Endothelial cell of umbilical vein (primary cell): Measurements from ENCODE around the gene SAV1. TPM values are rescaled to one million over a fixed set of nuclear protein-coding genes. Genes with fewer than 3 reads are reported as not detected.

Source experiments
- BruUV-seq: library from RNA; stranded (reverse); fragments of 400-500 nt; replicated peaks from 2 replicates; lab custom pipeline; 2021; lab: Mats Ljungman, UMichigan
- CTCF ChIA-PET: fragments of 300-600, 350-600 bp; sonication (Branson Sonifier 250); formaldehyde crosslinking; loops from one replicate; lab custom pipeline; 2021; ENCODE audit warnings: antibody characterized with exemption, inconsistent platforms; lab: Charles Lee
- POLR2A ChIA-PET: fragments of 300-600, 350-600 bp; sonication (Branson Sonifier 250); formaldehyde crosslinking; loops from one replicate; lab custom pipeline; 2021; ENCODE audit warnings: antibody characterized with exemption, inconsistent platforms; lab: Charles Lee
- DNase-seq: peaks from one replicate; pipeline ENCODE4 v3.0.0-alpha.2; 2011; ENCODE audit warnings: low read depth, low spot score
- FAIRE-seq: peaks from 2 replicates; lab custom pipeline; 2011; peaks lifted over from hg19 to GRCh38; lab: Jason Lieb, UNC
- H2AFZ ChIP-seq: 2 replicates; pipeline ENCODE4 v1.6.0; 2012; ENCODE audit warnings: low read depth, low read length, control low read depth, inconsistent platforms
- H3K27ac ChIP-seq: 2 replicates; pipeline ENCODE4 v1.5.1; 2011; ENCODE audit warnings: low read depth, mild to moderate bottlenecking, control low read depth, low read length, moderate library complexity; ENCODE audit not compliant: insufficient read depth
- H3K27me3 ChIP-seq, 2 experiments: 2 replicates each; pipeline versions ENCODE4 v1.6.0 to v1.6.1; 2011; ENCODE audit warnings: low read length in 2 of 2, mixed read lengths in 1 of 2; ENCODE audit not compliant: control insufficient read depth in 2 of 2, insufficient read depth in 2 of 2
- H3K36me3 ChIP-seq, 2 experiments: 2 replicates in 1 of 2; 3 replicates in 1 of 2; pipeline ENCODE4 v1.5.1; 2011; ENCODE audit warnings: low read length in 2 of 2, mild to moderate bottlenecking in 1 of 2, moderate library complexity in 1 of 2; ENCODE audit not compliant: control insufficient read depth in 2 of 2, insufficient read depth in 2 of 2; ENCODE audit errors: extremely low read depth in 1 of 2
- H3K4me1 ChIP-seq: 3 replicates; pipeline ENCODE4 v1.5.1; 2011; ENCODE audit warnings: mild to moderate bottlenecking, low read length; ENCODE audit not compliant: control insufficient read depth, insufficient read depth; ENCODE audit errors: extremely low read depth
- H3K4me2 ChIP-seq: 2 replicates; pipeline ENCODE4 v1.6.1; 2011; ENCODE audit warnings: low read length, control low read depth, mixed read lengths; ENCODE audit not compliant: insufficient read depth
- H3K4me3 ChIP-seq, 3 experiments: fragments of 200-600 bp in 1 of 3; sonication (generic), shearing (Covaris generic) in 1 of 3; replicated peaks in 1 of 3; 2 replicates each; pipeline ENCODE4 v1.5.1; 2011 to 2016; ENCODE audit warnings: control low read depth in 3 of 3, low read length in 3 of 3, mild to moderate bottlenecking in 2 of 3, inconsistent platforms in 1 of 3, low read depth in 1 of 3, moderate library complexity in 1 of 3; ENCODE audit not compliant: insufficient read depth in 1 of 3
- H3K79me2 ChIP-seq: 2 replicates; pipeline ENCODE4 v1.6.0; 2012; ENCODE audit warnings: low read length, inconsistent platforms; ENCODE audit not compliant: control insufficient read depth, insufficient read depth
- H3K9ac ChIP-seq: replicated peaks from 2 replicates; pipeline ENCODE3; 2011; ENCODE audit warnings: low read length, control low read depth; ENCODE audit not compliant: insufficient read depth; ENCODE audit errors: extremely low read depth
- H3K9me1 ChIP-seq: replicated peaks from 3 replicates; pipeline ENCODE4 v1.6.0; 2011; ENCODE audit warnings: mild to moderate bottlenecking, low read length; ENCODE audit not compliant: control insufficient read depth, insufficient read depth; ENCODE audit errors: extremely low read depth
- H3K9me3 ChIP-seq: replicated peaks from 2 replicates; pipeline ENCODE4 v1.5.1; 2012; ENCODE audit warnings: low read length, inconsistent platforms; ENCODE audit not compliant: control insufficient read depth, insufficient read depth
- H4K20me1 ChIP-seq: replicated peaks from 2 replicates; pipeline ENCODE3; 2011; ENCODE audit warnings: mild to moderate bottlenecking, low read length; ENCODE audit not compliant: control insufficient read depth, insufficient read depth; ENCODE audit errors: extremely low read depth
- FOS ChIP-seq: IDR thresholded peaks from 2 replicates; pipeline ENCODE4 v1.6.1; 2011; ENCODE audit warnings: mild to moderate bottlenecking, low read length, moderate library complexity, borderline replicate concordance; ENCODE audit not compliant: insufficient read depth
- GATA2 ChIP-seq: IDR thresholded peaks from 2 replicates; pipeline ENCODE4 v1.7.0; 2011; ENCODE audit warnings: low read depth, mild to moderate bottlenecking, moderate library complexity, mixed read lengths, low read length; ENCODE audit not compliant: insufficient read length, insufficient read depth
- MYC ChIP-seq: IDR thresholded peaks from one replicate; pipeline ENCODE4 v1.6.1; 2011; ENCODE audit warnings: mild to moderate bottlenecking, low read depth, low read length
- POLR2AphosphoS5 ChIP-seq: IDR thresholded peaks from 2 replicates; pipeline ENCODE4 v1.6.1; 2012; ENCODE audit warnings: low read depth, mild to moderate bottlenecking, control low read depth, low read length, moderate library complexity; ENCODE audit not compliant: insufficient read depth
- dilution Hi-C: fragments of 300-500 bp; cut with MboI; formaldehyde crosslinking; loops from one replicate; pipeline ENCODE4 v1.15.0; 2019; ENCODE audit warnings: low sequenced_read_pairs; ENCODE audit not compliant: extremely low pct_ligation_motif_present
- intact Hi-C: fragments of 100-400 bp; cut with micrococcal nuclease; formaldehyde crosslinking; loops from one replicate; pipeline ENCODE4 v1.10.0; 2022
- polyA plus RNA-seq, 4 experiments: library from polyadenylated mRNA; depleted of rRNA in 3 of 4; stranded (reverse) in 3 of 4; unstranded in 1 of 4; fragments of >200 nt; gene quantifications; 2 replicates each; pipeline versions ENCODE4 v1.2.1 to v1.2.3, GENCODE V29; 2011 to 2012; ENCODE audit warnings: missing spikeins in 1 of 4
- total RNA-seq: library from RNA; stranded (reverse); gene quantifications from 2 replicates; pipeline ENCODE4 v1.2.3, GENCODE V29; 2021
- TF ChIP-seq, protein P1 (sequence below), 2 donors: IDR thresholded peaks; 1 replicate in 1 of 2; 2 replicates in 1 of 2; pipeline ENCODE4 v1.5.1; 2011; ENCODE audit warnings: low read length in 2 of 2, mild to moderate bottlenecking in 2 of 2, moderate library complexity in 2 of 2, control low read depth in 1 of 2, inconsistent platforms in 1 of 2, low read depth in 1 of 2; ENCODE audit not compliant: insufficient read depth in 1 of 2; ENCODE audit errors: extremely low read depth in 1 of 2
- TF ChIP-seq, protein P2 (sequence below): IDR thresholded peaks from 2 replicates; pipeline ENCODE4 v1.6.1; 2011; ENCODE audit not compliant: insufficient read depth, insufficient read length

SAV1 gene
- total and polyA plus RNA-seq, 2 donors (not counting 3 experiments of a cell fraction or from before 2014, with no cell fraction given) = 7.1 to 31.0 TPM

- BruUV-seq = no TSS peak
- H2AFZ ChIP-seq = peak overlapping the region; percentile 24
Observed at GRCh38 chr14:50658203-50658602, 9.9 kb downstream of the SAV1 start.

More at GRCh38 chr14:50658203-50658602, 9.9 kb downstream of the SAV1 start:
- Histone ChIP-seq H3K36me3 (no peaks in the 10 kb centered on the region), H3K27ac (peak overlapping the region; percentile 79), H3K27me3 (no peaks in the 10 kb centered on the region), H3K9me1 (no peaks in the 10 kb centered on the region), H3K4me2 (peak overlapping the region; percentile 90), H3K4me1 (peaks cover 26% of the 10 kb centered on the region), H3K4me3 (peak overlapping the region in 1 of 3 experiments; percentile 38), H4K20me1 (no peaks in the 10 kb centered on the region), H3K79me2 (peaks cover 33% of the 10 kb centered on the region), H3K9me3 (no peaks in the 10 kb centered on the region), H3K9ac (peak overlapping the region; percentile 71)
- FAIRE-seq (peak; percentile 82), DNase-seq (peak; percentile 86)
- POLR2A ChIA-PET = interaction anchor here (1.6 kb wide), 1 partner anchor 10 kb away, joined by 9 read pairs; the partner anchor contains the start of gene SAV1
- intact Hi-C loops (loop anchor here (1.0 kb wide), 1 partner anchor 8 kb away; no protein-coding TSS in a partner anchor), dilution Hi-C loops (no loop called here)
- TF ChIP-seq MYC = no peak
- TF ChIP-seq, protein P1, sequence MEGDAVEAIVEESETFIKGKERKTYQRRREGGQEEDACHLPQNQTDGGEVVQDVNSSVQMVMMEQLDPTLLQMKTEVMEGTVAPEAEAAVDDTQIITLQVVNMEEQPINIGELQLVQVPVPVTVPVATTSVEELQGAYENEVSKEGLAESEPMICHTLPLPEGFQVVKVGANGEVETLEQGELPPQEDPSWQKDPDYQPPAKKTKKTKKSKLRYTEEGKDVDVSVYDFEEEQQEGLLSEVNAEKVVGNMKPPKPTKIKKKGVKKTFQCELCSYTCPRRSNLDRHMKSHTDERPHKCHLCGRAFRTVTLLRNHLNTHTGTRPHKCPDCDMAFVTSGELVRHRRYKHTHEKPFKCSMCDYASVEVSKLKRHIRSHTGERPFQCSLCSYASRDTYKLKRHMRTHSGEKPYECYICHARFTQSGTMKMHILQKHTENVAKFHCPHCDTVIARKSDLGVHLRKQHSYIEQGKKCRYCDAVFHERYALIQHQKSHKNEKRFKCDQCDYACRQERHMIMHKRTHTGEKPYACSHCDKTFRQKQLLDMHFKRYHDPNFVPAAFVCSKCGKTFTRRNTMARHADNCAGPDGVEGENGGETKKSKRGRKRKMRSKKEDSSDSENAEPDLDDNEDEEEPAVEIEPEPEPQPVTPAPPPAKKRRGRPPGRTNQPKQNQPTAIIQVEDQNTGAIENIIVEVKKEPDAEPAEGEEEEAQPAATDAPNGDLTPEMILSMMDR (IDR thresholded peaks at IDR 0.05; ENCODE audit: extremely low read depth in 1 of 2, insufficient read depth in 1 of 2, low read depth in 1 of 2, low read length in 2 of 2) = no peak
- no peak for TF ChIP-seq FOS
- no peak for TF ChIP-seq GATA2
- TF ChIP-seq, protein P2, sequence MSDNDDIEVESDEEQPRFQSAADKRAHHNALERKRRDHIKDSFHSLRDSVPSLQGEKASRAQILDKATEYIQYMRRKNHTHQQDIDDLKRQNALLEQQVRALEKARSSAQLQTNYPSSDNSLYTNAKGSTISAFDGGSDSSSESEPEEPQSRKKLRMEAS = no peak
- TF ChIP-seq POLR2AphosphoS5 = no peak
- CTCF ChIA-PET = interaction anchor here (0.7 to 2.3 kb wide), 9 partner anchors 8 to 202 kb away, joined by 3 to 15 read pairs (median 4); no protein-coding TSS in a partner anchor
